Right lobe of liver (tissue), 6 donors: Measurements from ENCODE around the gene GRIA1. TPM values are rescaled to one million over a fixed set of nuclear protein-coding genes. Genes with fewer than 3 reads are reported as not detected.

Source experiments
- ATAC-seq, 4 donors: fragments of 200-7000 bp; cut with Tn5 transposase; one replicate each; pipeline ENCODE4 v1.9.1; 2020; ENCODE audit warnings: mild to moderate bottlenecking in 4 of 4, moderate library complexity in 4 of 4
- DNase-seq, 3 donors: peaks; one replicate each; pipeline ENCODE4 v3.0.0-alpha.2; 2020
- H3K27ac ChIP-seq, 3 donors: fragments of 200-600 bp; one replicate each; pipeline ENCODE4 v1.8.0; 2022
- H3K27me3 ChIP-seq, 2 donors: fragments of 200-600 bp; one replicate each; pipeline ENCODE4 v1.8.0; 2022
- H3K36me3 ChIP-seq, 4 donors: fragments of 200-600 bp; sonication (generic) in 1 of 4; one replicate each; pipeline versions ENCODE4 v1.5.1 to v1.8.0; 2017 to 2022; ENCODE audit warnings: control low read depth in 1 of 4
- H3K4me1 ChIP-seq, 4 donors: fragments of 200-600 bp; sonication (generic) in 1 of 4; one replicate each; pipeline versions ENCODE4 v1.5.1 to v1.8.0; 2017 to 2022; ENCODE audit warnings: control low read depth in 1 of 4
- H3K4me3 ChIP-seq, 3 donors: fragments of 200-600 bp; one replicate each; pipeline ENCODE4 v1.8.0; 2022
- H3K9me3 ChIP-seq, 4 donors: fragments of 200-600 bp; sonication (generic) in 1 of 4; one replicate each; pipeline versions ENCODE4 v1.5.1 to v1.8.0; 2017 to 2022; ENCODE audit warnings: control low read depth in 1 of 4
- POLR2A ChIP-seq: fragments of 450-650 bp; IDR thresholded peaks from one replicate; pipeline ENCODE4 v1.6.1; 2017; ENCODE audit warnings: antibody characterized with exemption, mild to moderate bottlenecking
- WGBS: methylation state at CpG from one replicate; pipeline ENCODE4 v1.1.6; 2018; ENCODE audit warnings: low coverage, low lambda C conversion rate; ENCODE audit not compliant: insufficient coverage; ENCODE audit errors: missing lambda C conversion rate; 5-methylcytosine and 5-hydroxymethylcytosine counted together
- intact Hi-C, 2 donors: fragments of 100-400 bp; cut with DNase I; formaldehyde crosslinking; loops; one replicate each; pipeline versions ENCODE4 v1.11.2 to v1.14.1; 2022
- total RNA-seq, 6 experiments: library from RNA; depleted of rRNA in 2 of 6; stranded (reverse); fragments of >200 nt in 2 of 6; fragmentation: NEBNext Ultra II Directional in 3 of 6; extraction: Animal tissue kit (Norgen Biotek cat#: 25700) in 3 of 6; gene quantifications; one replicate each; pipeline versions ENCODE4 v1.1.0 to v1.2.4, GENCODE V29; 2016 to 2023
- TF ChIP-seq, protein P1 (sequence below), 4 donors: fragments of 200-600 bp in 3 of 4; fragments of 450-650 bp in 1 of 4; IDR thresholded peaks; one replicate each; pipeline versions ENCODE4 v1.5.1 to v1.8.0; 2016 to 2022; ENCODE audit warnings: antibody characterized with exemption in 4 of 4, mild to moderate bottlenecking in 2 of 4
- donor health status: DM: no; HTN: yes; CAD: no.
- donor health status: DM: no; HTN: no; CAD: no.
- donor health status: DM: no; HTN: no; CAD: no.
- donor health status: DM: no; HTN: yes; CAD: no.
- donor health status: DM: no; HTN: yes; CAD: no.

The GRIA1 gene
- total RNA-seq, 6 experiments from 2014 or later: not detected

DNA sequence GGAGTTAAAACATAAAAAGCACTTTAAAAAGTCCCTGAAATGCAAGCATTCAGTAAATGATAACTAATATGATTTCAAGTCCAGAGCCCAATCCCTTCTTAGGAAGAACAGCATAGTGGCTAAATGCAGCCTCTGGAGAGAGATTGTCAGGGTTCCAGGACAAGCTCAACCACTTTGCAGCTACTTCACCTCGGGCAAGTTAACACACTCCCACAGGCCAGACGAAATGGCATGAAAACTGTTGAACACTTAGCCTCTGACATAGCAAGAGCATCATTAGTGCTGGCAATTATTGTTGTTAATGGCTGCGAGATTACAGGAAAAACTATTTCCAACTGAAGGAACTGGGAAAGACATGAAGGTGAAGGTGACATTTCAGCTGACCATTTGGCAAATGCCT, 205.8 kb downstream of the GRIA1 start:
- Histone ChIP-seq H3K27me3 (no peaks in the 10 kb centered on the region), H3K4me3 (no peak overlapping the region), H3K27ac (no peak overlapping the region), H3K9me3 (no peaks in the 10 kb centered on the region), H3K4me1 (no peaks in the 10 kb centered on the region), H3K36me3 (no peaks in the 10 kb centered on the region)
- intact Hi-C loops: no loop called here
- no peak for DNase-seq
- no peak for ATAC-seq
- TF ChIP-seq, protein P1, sequence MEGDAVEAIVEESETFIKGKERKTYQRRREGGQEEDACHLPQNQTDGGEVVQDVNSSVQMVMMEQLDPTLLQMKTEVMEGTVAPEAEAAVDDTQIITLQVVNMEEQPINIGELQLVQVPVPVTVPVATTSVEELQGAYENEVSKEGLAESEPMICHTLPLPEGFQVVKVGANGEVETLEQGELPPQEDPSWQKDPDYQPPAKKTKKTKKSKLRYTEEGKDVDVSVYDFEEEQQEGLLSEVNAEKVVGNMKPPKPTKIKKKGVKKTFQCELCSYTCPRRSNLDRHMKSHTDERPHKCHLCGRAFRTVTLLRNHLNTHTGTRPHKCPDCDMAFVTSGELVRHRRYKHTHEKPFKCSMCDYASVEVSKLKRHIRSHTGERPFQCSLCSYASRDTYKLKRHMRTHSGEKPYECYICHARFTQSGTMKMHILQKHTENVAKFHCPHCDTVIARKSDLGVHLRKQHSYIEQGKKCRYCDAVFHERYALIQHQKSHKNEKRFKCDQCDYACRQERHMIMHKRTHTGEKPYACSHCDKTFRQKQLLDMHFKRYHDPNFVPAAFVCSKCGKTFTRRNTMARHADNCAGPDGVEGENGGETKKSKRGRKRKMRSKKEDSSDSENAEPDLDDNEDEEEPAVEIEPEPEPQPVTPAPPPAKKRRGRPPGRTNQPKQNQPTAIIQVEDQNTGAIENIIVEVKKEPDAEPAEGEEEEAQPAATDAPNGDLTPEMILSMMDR (IDR thresholded peaks at IDR 0.05): no peak
- no peak for TF ChIP-seq POLR2A
- WGBS: 45% methylated on average over 3 of the region's 3 CpGs

DNA sequence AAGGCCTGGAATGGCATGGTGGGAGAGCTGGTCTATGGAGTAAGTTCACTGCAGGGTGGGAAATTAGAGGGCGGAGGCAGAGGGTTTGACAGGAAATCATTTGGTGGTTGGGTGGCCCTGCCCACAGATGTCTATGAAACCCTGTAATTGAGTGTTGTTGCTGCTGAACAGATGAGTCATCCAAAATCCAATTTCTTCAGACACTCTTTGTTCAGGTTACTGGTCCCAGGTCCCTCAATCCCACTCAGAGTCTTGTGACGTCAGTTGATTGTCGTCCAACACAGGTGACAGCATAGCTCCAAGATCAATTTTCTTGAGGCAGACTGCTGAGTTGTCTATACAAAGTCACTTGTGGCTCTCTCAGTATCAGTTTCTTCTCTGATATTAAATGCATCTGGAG, 208.6 kb downstream of the GRIA1 start:
- Histone ChIP-seq H3K36me3 (no peaks in the 10 kb centered on the region), H3K27ac (no peak overlapping the region), H3K4me3 (no peak overlapping the region), H3K4me1 (no peaks in the 10 kb centered on the region), H3K27me3 (no peaks in the 10 kb centered on the region), H3K9me3 (no peaks in the 10 kb centered on the region)
- WGBS: 80% methylated on average over 3 of the region's 3 CpGs
- no peak for DNase-seq
- TF ChIP-seq, protein P1 (IDR thresholded peaks at IDR 0.05): no peak
- no peak for TF ChIP-seq POLR2A
- intact Hi-C loops: no loop called here
- ATAC-seq: no peak

DNA sequence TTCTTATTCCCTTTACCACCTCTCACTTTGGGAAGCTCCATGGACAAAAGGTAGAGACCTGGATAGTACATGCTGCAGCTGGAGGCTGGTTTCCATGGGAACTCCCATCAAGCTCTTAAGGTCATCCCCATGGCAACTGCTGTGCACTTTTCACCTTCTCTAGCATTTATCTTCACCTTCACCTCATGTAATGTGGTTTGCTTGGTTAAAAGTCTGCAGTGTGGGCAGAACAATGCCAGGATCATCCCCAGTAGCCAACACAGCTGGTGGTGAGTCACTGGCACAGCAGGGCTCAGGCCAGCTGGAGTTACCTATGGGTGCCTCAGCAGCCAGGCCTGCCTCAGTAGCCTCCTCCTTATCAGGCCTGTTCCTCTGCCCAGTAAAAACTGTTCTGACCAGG, 210.5 kb downstream of the GRIA1 start:
- ATAC-seq (peak in 1 of 4 donors; percentile 17), DNase-seq (no peak)
- H3K27me3 ChIP-seq: no peaks in the 10 kb centered on the region
- intact Hi-C loops: no loop called here
- H3K36me3 ChIP-seq: no peaks in the 10 kb centered on the region
- TF ChIP-seq POLR2A: no peak
- TF ChIP-seq, protein P1 (IDR thresholded peaks at IDR 0.05): no peak
- no peak overlapping the region for H3K4me3 ChIP-seq
- no peaks in the 10 kb centered on the region for H3K4me1 ChIP-seq
- no peak overlapping the region for H3K27ac ChIP-seq
- no peaks in the 10 kb centered on the region for H3K9me3 ChIP-seq

DNA sequence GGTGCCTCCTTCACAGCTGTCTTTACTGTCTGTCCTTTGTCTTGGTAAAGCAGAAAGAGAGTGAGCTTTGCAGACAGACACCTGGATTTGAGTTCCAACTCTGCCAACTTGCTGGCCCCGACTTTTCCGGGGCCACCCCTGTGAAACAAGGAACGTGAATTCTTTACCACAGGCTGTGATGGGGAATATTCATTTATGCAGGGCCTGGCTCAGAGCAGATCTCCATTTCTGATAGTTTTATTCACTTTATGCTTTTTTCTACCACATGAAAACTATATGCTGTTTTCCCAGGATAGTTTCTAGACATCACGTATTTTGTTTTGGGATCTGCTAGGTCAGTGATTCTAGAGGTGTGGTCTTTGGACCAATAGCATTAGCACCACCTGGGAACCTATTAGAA, 211.8 kb downstream of the GRIA1 start:
- no peaks in the 10 kb centered on the region for H3K27me3 ChIP-seq
- WGBS: 64% methylated on average over 4 of the region's 4 CpGs
- TF ChIP-seq, protein P1 (IDR thresholded peaks at IDR 0.05): no peak
- no peak for TF ChIP-seq POLR2A
- ATAC-seq (no peak), DNase-seq (no peak)
- H3K4me3 ChIP-seq: no peak overlapping the region
- intact Hi-C loops: no loop called here
- no peak overlapping the region for H3K27ac ChIP-seq
- no peaks in the 10 kb centered on the region for H3K36me3 ChIP-seq
- H3K9me3 ChIP-seq: no peaks in the 10 kb centered on the region
- no peaks in the 10 kb centered on the region for H3K4me1 ChIP-seq

DNA sequence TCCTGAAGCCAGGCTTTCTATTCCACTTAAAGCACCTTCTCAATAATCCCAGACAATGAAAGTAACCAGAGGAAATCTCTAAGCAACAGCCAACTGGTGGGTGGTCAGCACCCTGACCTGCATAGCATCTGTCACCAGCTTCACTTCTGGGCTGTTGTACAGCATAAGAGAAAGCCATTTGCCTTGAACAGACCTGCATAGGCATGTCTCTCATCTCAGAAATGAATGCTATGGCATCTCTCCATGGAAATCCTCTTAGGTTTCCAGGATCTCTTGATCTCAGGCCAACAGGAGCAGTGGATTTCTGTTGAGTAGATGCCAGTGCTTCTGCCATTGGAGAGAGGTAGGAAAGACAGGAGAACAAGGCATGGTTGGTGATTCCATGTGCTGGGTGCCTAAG, 213.6 kb downstream of the GRIA1 start:
- Histone ChIP-seq H3K36me3 (no peaks in the 10 kb centered on the region), H3K4me3 (no peak overlapping the region), H3K27ac (no peak overlapping the region), H3K9me3 (no peaks in the 10 kb centered on the region), H3K27me3 (no peaks in the 10 kb centered on the region), H3K4me1 (no peaks in the 10 kb centered on the region)
- TF ChIP-seq, protein P1 (IDR thresholded peaks at IDR 0.05): no peak
- TF ChIP-seq POLR2A: no peak
- DNase-seq (no peak), ATAC-seq (no peak)
- intact Hi-C loops: no loop called here
